ENCODE measurements around the gene CADM1. TPM values are rescaled to one million over a fixed set of nuclear protein-coding genes. Genes with fewer than 3 reads are reported as not detected.

The CADM1 gene
- total and polyA plus RNA-seq, 2 donors, result 7.6 to 26.3 TPM

GRCh38 chr11:115450519-115450918 is 53.7 kb downstream of the CADM1 start:
- Histone ChIP-seq H3K27me3 (ENCODE audit: control insufficient read depth in 2 of 2, insufficient read depth in 1 of 2, low read length in 1 of 2) (no peaks in the 10 kb centered on the region), H3K36me3 (ENCODE audit: control insufficient read depth in 2 of 2, insufficient read depth in 2 of 2, low read length in 1 of 2) (no peaks in the 10 kb centered on the region), H3K4me1 (ENCODE audit: control insufficient read depth in 2 of 2, insufficient read depth in 2 of 2, low read length in 2 of 2) (no peaks in the 10 kb centered on the region), H3K9me3 (ENCODE audit: control insufficient read depth in 2 of 2, insufficient read depth in 1 of 2, low read length in 1 of 2) (peaks cover 0 to 4% of the 10 kb centered on the region in 2 donors), H3K27ac (ENCODE audit: low read depth in 1 of 2, low read length in 1 of 2) (no peak overlapping the region), H3K4me3 (ENCODE audit: low read length in 2 of 2) (no peak overlapping the region)
- WGBS, result 90% methylated on average over 4 of the region's 4 CpGs
- DNase-seq (ENCODE audit: low read depth in 6 of 9, low spot score in 9 of 9), result no peak

- Histone ChIP-seq H3K4me3 (ENCODE audit: low read length in 2 of 2) (no peak overlapping the region), H3K27me3 (ENCODE audit: control insufficient read depth in 2 of 2, insufficient read depth in 1 of 2, low read length in 1 of 2) (no peaks in the 10 kb centered on the region), H3K9me3 (ENCODE audit: control insufficient read depth in 2 of 2, insufficient read depth in 1 of 2, low read length in 1 of 2) (peaks cover 0 to 4% of the 10 kb centered on the region in 2 donors), H3K36me3 (ENCODE audit: control insufficient read depth in 2 of 2, insufficient read depth in 2 of 2, low read length in 1 of 2) (no peaks in the 10 kb centered on the region), H3K27ac (ENCODE audit: low read depth in 1 of 2, low read length in 1 of 2) (no peak overlapping the region), H3K4me1 (ENCODE audit: control insufficient read depth in 2 of 2, insufficient read depth in 2 of 2, low read length in 2 of 2) (no peaks in the 10 kb centered on the region)
- WGBS, result 92% methylated on average over 2 of the region's 2 CpGs
- DNase-seq (ENCODE audit: low read depth in 6 of 9, low spot score in 9 of 9), result no peak
These were observed 56.8 kb downstream of the CADM1 start for GRCh38 chr11:115447273-115447864.

DNA sequence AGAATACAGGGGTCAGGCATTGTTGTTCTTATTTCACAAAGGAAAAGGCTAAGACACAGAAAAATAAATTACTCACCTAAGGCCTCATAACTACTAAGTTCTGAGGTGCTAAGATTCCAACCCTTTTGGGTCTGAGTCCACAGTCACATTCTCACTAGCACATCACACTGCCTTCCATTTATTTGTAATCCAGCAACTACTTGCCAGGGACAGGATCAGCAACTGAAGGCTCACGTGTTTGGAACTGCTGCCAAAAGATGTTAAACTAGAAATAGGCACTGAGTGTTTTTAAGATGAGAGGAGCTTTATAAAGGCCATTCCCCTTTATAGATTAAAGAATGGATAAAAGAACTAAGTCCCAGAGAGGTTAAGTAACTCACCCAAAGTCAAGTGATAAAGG is 58.0 kb downstream of the CADM1 start:
- WGBS, result 84% methylated on average over 1 of the region's 1 CpG
- Histone ChIP-seq H3K4me1 (ENCODE audit: control insufficient read depth in 2 of 2, insufficient read depth in 2 of 2, low read length in 2 of 2) (no peaks in the 10 kb centered on the region), H3K4me3 (ENCODE audit: low read length in 2 of 2) (no peak overlapping the region), H3K27ac (ENCODE audit: low read depth in 1 of 2, low read length in 1 of 2) (no peak overlapping the region), H3K27me3 (ENCODE audit: control insufficient read depth in 2 of 2, insufficient read depth in 1 of 2, low read length in 1 of 2) (no peaks in the 10 kb centered on the region), H3K9me3 (ENCODE audit: control insufficient read depth in 2 of 2, insufficient read depth in 1 of 2, low read length in 1 of 2) (peaks cover 0 to 4% of the 10 kb centered on the region in 2 donors), H3K36me3 (ENCODE audit: control insufficient read depth in 2 of 2, insufficient read depth in 2 of 2, low read length in 1 of 2) (no peaks in the 10 kb centered on the region)
- DNase-seq (ENCODE audit: low read depth in 6 of 9, low spot score in 9 of 9), result no peak

- Histone ChIP-seq H3K9me3 (ENCODE audit: control insufficient read depth in 2 of 2, insufficient read depth in 1 of 2, low read length in 1 of 2) (peaks cover 0 to 4% of the 10 kb centered on the region in 2 donors), H3K4me1 (ENCODE audit: control insufficient read depth in 2 of 2, insufficient read depth in 2 of 2, low read length in 2 of 2) (no peaks in the 10 kb centered on the region), H3K4me3 (ENCODE audit: low read length in 2 of 2) (no peak overlapping the region), H3K36me3 (ENCODE audit: control insufficient read depth in 2 of 2, insufficient read depth in 2 of 2, low read length in 1 of 2) (no peaks in the 10 kb centered on the region), H3K27me3 (ENCODE audit: control insufficient read depth in 2 of 2, insufficient read depth in 1 of 2, low read length in 1 of 2) (no peaks in the 10 kb centered on the region), H3K27ac (ENCODE audit: low read depth in 1 of 2, low read length in 1 of 2) (no peak overlapping the region)
- WGBS, result 81% methylated on average over 5 of the region's 5 CpGs
- no peak for DNase-seq (ENCODE audit: low read depth in 6 of 9, low spot score in 9 of 9)
These were observed 59.7 kb downstream of the CADM1 start for GRCh38 chr11:115444542-115444941.

DNA sequence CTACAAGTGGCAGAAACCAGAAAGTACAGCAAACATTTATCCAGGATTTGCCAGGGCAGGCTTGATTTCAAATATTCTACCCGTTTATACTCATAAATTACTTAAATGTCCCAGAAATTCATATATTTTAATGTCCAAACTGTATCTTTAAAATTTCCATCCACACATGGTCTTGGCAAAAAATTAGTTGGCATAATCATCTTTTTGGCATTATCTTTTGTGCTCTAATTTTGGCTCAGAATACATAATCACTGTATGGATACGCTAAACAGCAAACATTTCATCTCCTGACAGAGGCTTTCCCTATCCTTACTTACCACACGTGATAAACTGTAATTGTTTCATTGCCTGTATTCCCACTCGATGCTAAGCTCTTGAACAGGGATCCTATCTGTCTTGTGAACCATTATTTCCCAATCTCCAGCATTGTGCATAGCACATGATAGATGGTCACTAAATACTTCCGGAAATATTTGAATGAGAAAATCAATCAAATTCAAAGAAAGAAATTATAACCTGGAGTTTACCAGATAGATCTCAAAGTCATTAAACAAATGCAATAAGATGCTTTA is 64.2 kb downstream of the CADM1 start:
- Histone ChIP-seq H3K4me1 (ENCODE audit: control insufficient read depth in 2 of 2, insufficient read depth in 2 of 2, low read length in 2 of 2) (no peaks in the 10 kb centered on the region), H3K4me3 (ENCODE audit: low read length in 2 of 2) (no peak overlapping the region), H3K9me3 (ENCODE audit: control insufficient read depth in 2 of 2, insufficient read depth in 1 of 2, low read length in 1 of 2) (no peaks in the 10 kb centered on the region), H3K27me3 (ENCODE audit: control insufficient read depth in 2 of 2, insufficient read depth in 1 of 2, low read length in 1 of 2) (no peaks in the 10 kb centered on the region), H3K36me3 (ENCODE audit: control insufficient read depth in 2 of 2, insufficient read depth in 2 of 2, low read length in 1 of 2) (no peaks in the 10 kb centered on the region), H3K27ac (ENCODE audit: low read depth in 1 of 2, low read length in 1 of 2) (no peak overlapping the region)
- DNase-seq (ENCODE audit: low read depth in 6 of 9, low spot score in 9 of 9), result no peak
- 89% methylated on average over 5 of the region's 5 CpGs for WGBS

- Histone ChIP-seq H3K4me3 (ENCODE audit: low read length in 2 of 2) (no peak overlapping the region), H3K27me3 (ENCODE audit: control insufficient read depth in 2 of 2, insufficient read depth in 1 of 2, low read length in 1 of 2) (no peaks in the 10 kb centered on the region), H3K36me3 (ENCODE audit: control insufficient read depth in 2 of 2, insufficient read depth in 2 of 2, low read length in 1 of 2) (no peaks in the 10 kb centered on the region), H3K9me3 (ENCODE audit: control insufficient read depth in 2 of 2, insufficient read depth in 1 of 2, low read length in 1 of 2) (no peaks in the 10 kb centered on the region), H3K27ac (ENCODE audit: low read depth in 1 of 2, low read length in 1 of 2) (no peak overlapping the region), H3K4me1 (ENCODE audit: control insufficient read depth in 2 of 2, insufficient read depth in 2 of 2, low read length in 2 of 2) (no peaks in the 10 kb centered on the region)
- 89% methylated on average over 3 of the region's 3 CpGs for WGBS
- no peak for DNase-seq (ENCODE audit: low read depth in 6 of 9, low spot score in 9 of 9)
These were observed 64.8 kb downstream of the CADM1 start for GRCh38 chr11:115439385-115439784.

DNA sequence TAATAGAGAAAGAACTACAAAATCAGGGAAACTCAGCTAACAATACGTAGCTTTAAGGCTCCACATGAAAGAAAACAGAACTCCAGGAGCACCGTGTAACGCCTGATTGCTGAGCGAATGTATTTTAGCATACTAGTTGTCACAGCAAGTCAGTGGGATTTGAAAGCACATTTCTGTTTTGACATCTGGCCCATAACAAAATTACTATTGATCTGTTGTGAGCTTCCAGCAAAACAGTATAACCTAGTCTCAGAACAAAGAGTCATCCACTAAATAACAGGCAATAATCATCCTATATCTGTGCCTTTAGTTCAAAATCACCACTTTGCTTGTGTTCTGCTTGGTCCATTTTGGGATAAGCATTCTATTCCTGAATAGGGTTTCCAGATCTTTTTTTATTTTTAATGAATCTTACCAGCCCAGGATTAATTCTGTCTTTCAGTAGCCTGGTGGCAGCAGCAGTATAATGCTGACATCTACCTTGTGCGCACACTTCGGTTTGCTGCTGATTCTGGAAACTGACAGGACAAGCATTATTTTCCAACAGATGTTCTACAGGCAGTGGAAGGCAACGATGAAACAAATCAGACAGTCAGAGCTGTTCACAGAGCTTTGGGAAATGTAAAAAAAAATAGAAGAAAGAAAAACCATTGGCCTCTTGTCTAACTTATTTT is 66.2 kb downstream of the CADM1 start:
- H3K27me3 ChIP-seq (ENCODE audit: control insufficient read depth in 2 of 2, insufficient read depth in 1 of 2, low read length in 1 of 2), result no peaks in the 10 kb centered on the region
- no peak overlapping the region for H3K4me3 ChIP-seq (ENCODE audit: low read length in 2 of 2)
- H3K27ac ChIP-seq (ENCODE audit: low read depth in 1 of 2, low read length in 1 of 2), result no peak overlapping the region
- H3K9me3 ChIP-seq (ENCODE audit: control insufficient read depth in 2 of 2, insufficient read depth in 1 of 2, low read length in 1 of 2), result no peaks in the 10 kb centered on the region
- no peaks in the 10 kb centered on the region for H3K4me1 ChIP-seq (ENCODE audit: control insufficient read depth in 2 of 2, insufficient read depth in 2 of 2, low read length in 2 of 2)
- no peak for DNase-seq (ENCODE audit: low read depth in 6 of 9, low spot score in 9 of 9)
- no peaks in the 10 kb centered on the region for H3K36me3 ChIP-seq (ENCODE audit: control insufficient read depth in 2 of 2, insufficient read depth in 2 of 2, low read length in 1 of 2)
- WGBS, result 66% methylated on average over 7 of the region's 7 CpGs

DNA sequence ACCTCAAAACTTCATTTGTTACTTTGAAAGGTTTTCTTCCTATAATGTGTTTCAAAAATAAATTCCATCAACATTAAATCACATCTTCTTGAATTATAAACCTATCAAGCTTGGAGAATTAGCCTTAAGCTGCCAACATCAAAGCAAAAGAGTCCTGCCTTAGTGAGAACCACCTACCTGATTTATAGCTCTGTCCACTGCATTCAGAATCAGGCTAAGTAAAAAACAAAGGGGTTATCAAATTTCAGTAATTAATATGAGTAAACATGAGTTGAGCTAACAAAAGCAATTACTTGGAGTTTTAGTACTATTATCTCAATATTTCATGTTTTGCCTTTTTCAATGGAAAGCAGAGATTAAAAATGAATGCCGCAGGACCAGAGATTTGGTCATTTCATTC is 73.9 kb downstream of the CADM1 start:
- Histone ChIP-seq H3K27me3 (ENCODE audit: control insufficient read depth in 2 of 2, insufficient read depth in 1 of 2, low read length in 1 of 2) (no peaks in the 10 kb centered on the region), H3K4me3 (ENCODE audit: low read length in 2 of 2) (no peak overlapping the region), H3K9me3 (ENCODE audit: control insufficient read depth in 2 of 2, insufficient read depth in 1 of 2, low read length in 1 of 2) (no peaks in the 10 kb centered on the region), H3K36me3 (ENCODE audit: control insufficient read depth in 2 of 2, insufficient read depth in 2 of 2, low read length in 1 of 2) (no peaks in the 10 kb centered on the region), H3K4me1 (ENCODE audit: control insufficient read depth in 2 of 2, insufficient read depth in 2 of 2, low read length in 2 of 2) (no peaks in the 10 kb centered on the region), H3K27ac (ENCODE audit: low read depth in 1 of 2, low read length in 1 of 2) (no peak overlapping the region)
- no peak for DNase-seq (ENCODE audit: low read depth in 6 of 9, low spot score in 9 of 9)
- 96% methylated on average over 1 of the region's 1 CpG for WGBS

DNA sequence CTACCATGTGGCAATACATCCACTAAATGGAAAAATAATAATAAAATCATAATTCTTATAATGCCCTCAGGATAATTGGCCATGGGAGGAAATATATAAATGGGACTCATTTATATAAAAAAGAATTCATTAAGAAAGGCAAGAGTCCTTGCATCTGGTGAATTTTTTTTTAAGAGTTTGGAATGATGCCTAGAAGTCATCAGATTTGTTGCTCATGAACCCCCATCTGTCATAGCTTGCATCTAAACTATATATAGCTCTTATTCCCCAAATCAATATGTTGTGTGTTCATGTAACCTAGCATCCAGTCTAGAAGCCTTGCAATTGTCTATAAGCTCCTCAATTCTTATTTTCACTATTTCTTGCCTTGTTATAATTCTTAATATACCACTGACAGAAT is 75.9 kb downstream of the CADM1 start:
- H3K36me3 ChIP-seq (ENCODE audit: control insufficient read depth in 2 of 2, insufficient read depth in 2 of 2, low read length in 1 of 2), result no peaks in the 10 kb centered on the region
- H3K4me1 ChIP-seq (ENCODE audit: control insufficient read depth in 2 of 2, insufficient read depth in 2 of 2, low read length in 2 of 2), result no peaks in the 10 kb centered on the region
- no peak overlapping the region for H3K4me3 ChIP-seq (ENCODE audit: low read length in 2 of 2)
- no peaks in the 10 kb centered on the region for H3K27me3 ChIP-seq (ENCODE audit: control insufficient read depth in 2 of 2, insufficient read depth in 1 of 2, low read length in 1 of 2)
- DNase-seq (ENCODE audit: low read depth in 6 of 9, low spot score in 9 of 9), result no peak
- H3K27ac ChIP-seq (ENCODE audit: low read depth in 1 of 2, low read length in 1 of 2), result no peak overlapping the region
- no peaks in the 10 kb centered on the region for H3K9me3 ChIP-seq (ENCODE audit: control insufficient read depth in 2 of 2, insufficient read depth in 1 of 2, low read length in 1 of 2)
